ENCODE measurements around the gene TRIM24.
"Not testable (repeated sequence)": the region's sequence is repeated elsewhere in the genome, so short reads cannot be mapped to it uniquely, and the experiment has no call there.

Gene TRIM24
- total RNA-seq, result 14.1 to 58.2 (median 40.7) reads per million in 17 experiments

GRCh38 chr7:138460176-138460648 is at the start of gene TRIM24:
Gene TRIM24, plus strand, starts transcription at chr7:138460259. Its CDS starts 290 bp downstream, at chr7:138460549.
- peak in 1 of 4 experiments; percentile 100 for DNase-seq

- not testable (repeated sequence) for DNase-seq
These were observed 48.0 kb upstream of the TRIM24 start for GRCh38 chr7:138412077-138412476.

- not testable (repeated sequence) for DNase-seq
These were observed 47.1 kb upstream of the TRIM24 start for GRCh38 chr7:138412921-138413320.

- DNase-seq, result no peak
These were observed 42.9 kb upstream of the TRIM24 start for GRCh38 chr7:138417078-138417700.

- no peak for DNase-seq
These were observed 42.3 kb upstream of the TRIM24 start for GRCh38 chr7:138417764-138418163.

GRCh38 chr7:138418403-138418802 is 41.7 kb upstream of the TRIM24 start:
- not testable (repeated sequence) for DNase-seq

GRCh38 chr7:138425026-138425425 is 35.0 kb upstream of the TRIM24 start:
- no peak for DNase-seq

- peak; percentile 1 to 49 (median 28) for DNase-seq
These were observed 30.3 kb upstream of the TRIM24 start for GRCh38 chr7:138429577-138430250.

- no peak for DNase-seq
These were observed 28.5 kb upstream of the TRIM24 start for GRCh38 chr7:138431517-138431916.

- DNase-seq, result no peak
These were observed 26.2 kb upstream of the TRIM24 start for GRCh38 chr7:138433583-138434443.

GRCh38 chr7:138434597-138435019 is 25.5 kb upstream of the TRIM24 start:
- no peak for DNase-seq

- no peak for DNase-seq
These were observed 24.7 kb upstream of the TRIM24 start for GRCh38 chr7:138435231-138435919.

- DNase-seq, result no peak
These were observed 23.7 kb upstream of the TRIM24 start for GRCh38 chr7:138436388-138436787.

GRCh38 chr7:138440460-138440859 is 19.6 kb upstream of the TRIM24 start:
- DNase-seq, result no peak

- no peak for DNase-seq
These were observed 17.2 kb upstream of the TRIM24 start for GRCh38 chr7:138442822-138443221.

- DNase-seq, result peak in 1 of 4 experiments; percentile 20
These were observed 10.5 kb upstream of the TRIM24 start for GRCh38 chr7:138449580-138449979.

GRCh38 chr7:138455609-138456008 is 4.5 kb upstream of the TRIM24 start:
- no peak for DNase-seq

GRCh38 chr7:138456220-138456619 is 3.8 kb upstream of the TRIM24 start:
- DNase-seq, result no peak

- DNase-seq, result peak; percentile 8 to 70 (median 40)
These were observed 1.3 kb upstream of the TRIM24 start for GRCh38 chr7:138458576-138459412.

GRCh38 chr7:138459413-138460175 is 465 bp upstream of the TRIM24 start:
- DNase-seq, result peak in 3 of 4 experiments; percentile 99 to 100 (median 99)

All from suppressor macrophage (primary cell).